Hindlimb muscle (tissue), 1 donor: ENCODE results near the gene FARP2. TPM values are rescaled to one million over a fixed set of nuclear protein-coding genes. Genes with fewer than 3 reads are reported as not detected.
"Not testable (repeated sequence)": the region's sequence is repeated elsewhere in the genome, so short reads cannot be mapped to it uniquely, and the experiment has no call there.

ENCODE experiments used
- DNase-seq: peaks from one replicate; pipeline ENCODE4 v3.0.0-alpha.2; 2013
- polyA plus RNA-seq: library from polyadenylated mRNA; unstranded; fragments of 120-200 nt; gene quantifications from one replicate; pipeline ENCODE4 v1.2.1, GENCODE V29; 2013; ENCODE audit not compliant: insufficient read length

The FARP2 gene
- polyA plus RNA-seq, 1 donor = 32.1 TPM

DNA sequence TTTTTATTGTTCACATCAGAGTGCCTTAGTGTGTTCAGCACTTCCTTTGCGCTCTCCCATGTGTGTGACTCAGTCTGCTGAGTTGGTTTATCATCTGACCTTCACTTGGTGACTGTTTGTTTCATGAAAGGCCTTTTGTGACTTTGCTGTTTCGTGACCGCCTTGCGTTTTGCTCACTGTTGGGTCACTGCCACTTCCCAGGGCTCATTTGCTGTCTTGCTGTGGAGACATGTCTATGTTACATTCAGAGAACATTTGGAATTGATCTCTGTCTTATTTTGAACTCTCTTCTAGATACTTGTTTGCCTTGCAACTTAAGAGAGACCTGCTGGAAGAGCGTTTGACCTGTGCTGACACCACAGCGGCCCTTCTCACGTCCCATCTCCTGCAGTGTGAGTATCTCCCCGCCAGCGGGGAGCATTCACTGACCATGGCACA is 54.7 kb downstream of the FARP2 start:
- no peak for DNase-seq

DNA sequence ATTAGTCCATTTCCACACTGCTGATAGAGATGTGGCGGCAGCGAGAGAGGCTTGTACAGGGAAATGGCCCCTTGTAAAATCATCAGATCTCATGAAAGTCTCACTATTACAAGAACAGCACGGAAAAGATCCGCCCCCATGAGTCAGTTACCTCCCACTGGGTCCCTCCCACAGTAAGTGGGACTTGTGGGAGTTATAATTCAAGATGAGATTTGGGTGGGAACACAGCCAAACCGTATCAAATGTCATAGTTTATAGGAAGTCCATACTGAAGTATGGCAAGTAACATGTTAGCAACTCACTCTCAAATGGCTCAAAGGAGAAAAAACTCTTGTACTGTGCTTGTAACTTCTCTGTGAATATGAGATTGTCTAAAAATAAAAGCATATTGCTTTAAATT is 56.1 kb downstream of the FARP2 start:
- peak; percentile 5 for DNase-seq

DNA sequence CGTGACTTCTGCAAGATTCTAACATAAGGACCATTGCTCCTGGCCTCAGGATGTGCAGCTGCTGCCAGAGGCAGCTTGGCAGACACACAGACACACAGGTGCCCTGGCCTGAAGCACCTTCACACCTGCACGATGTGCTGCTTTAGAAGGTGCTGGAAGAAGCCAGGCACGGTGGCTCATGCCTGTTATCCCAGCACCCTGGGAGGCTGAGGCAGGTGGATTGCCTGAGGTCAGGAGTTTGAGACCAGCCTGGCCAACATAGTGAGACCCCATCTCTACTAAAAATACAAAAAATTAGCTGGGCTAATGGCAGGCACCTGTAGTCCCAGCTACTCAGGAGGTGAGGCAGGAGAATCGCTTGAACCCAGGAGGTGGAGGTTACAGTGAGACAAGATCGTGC is 57.4 kb downstream of the FARP2 start:
- not testable (repeated sequence) for DNase-seq

DNA sequence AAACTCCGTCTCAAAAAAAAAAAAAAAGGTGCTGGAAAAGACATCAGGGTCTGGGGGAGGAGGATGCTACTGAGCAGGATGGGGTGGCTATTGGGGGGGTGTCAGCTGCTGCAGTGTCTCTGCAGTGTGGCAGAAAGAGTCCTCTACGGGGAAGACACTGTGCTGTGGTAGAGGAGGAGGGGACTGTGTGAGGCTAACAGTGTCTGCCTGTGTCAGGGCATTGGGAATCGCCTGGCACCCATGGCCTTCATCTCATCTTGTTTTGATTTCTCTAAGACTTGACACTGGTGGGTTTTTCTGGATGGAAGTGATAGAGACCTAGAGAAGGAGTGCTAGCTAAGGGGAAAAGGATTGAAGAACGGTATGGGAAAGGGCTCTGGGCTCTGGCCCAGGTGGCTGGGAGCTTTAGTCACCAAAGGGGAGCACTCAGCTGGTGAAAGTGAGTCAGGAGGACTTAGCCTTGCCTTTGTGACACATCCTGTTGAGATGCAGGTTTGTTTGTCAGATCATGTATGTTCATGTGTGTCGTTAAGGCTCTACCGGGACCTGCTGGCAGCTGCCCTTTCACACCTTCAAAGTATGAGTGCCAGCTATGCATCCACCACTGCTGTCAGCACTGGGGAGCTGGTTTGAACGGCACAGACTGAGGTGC is 58.0 kb downstream of the FARP2 start:
- DNase-seq = no peak

DNA sequence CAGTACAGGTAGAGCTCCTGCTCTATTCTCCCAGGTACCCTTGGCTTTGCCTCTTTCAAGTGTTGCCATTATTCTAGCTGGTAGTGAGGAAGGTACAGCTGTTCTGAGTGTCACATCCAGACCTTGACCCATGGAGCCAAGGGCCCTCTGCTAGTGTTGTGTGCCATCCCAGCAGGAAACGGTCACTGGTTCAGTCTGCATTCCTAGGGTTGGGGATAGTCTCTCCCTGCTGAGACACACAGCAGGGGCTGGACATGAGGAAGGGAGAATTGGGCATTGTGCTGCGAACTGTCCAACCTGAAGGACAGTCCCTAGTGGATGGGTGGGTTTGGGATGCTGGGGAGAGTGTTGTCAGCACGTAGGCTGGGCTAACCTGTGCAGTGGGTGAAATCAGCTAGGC is 59.1 kb downstream of the FARP2 start:
- no peak for DNase-seq

DNA sequence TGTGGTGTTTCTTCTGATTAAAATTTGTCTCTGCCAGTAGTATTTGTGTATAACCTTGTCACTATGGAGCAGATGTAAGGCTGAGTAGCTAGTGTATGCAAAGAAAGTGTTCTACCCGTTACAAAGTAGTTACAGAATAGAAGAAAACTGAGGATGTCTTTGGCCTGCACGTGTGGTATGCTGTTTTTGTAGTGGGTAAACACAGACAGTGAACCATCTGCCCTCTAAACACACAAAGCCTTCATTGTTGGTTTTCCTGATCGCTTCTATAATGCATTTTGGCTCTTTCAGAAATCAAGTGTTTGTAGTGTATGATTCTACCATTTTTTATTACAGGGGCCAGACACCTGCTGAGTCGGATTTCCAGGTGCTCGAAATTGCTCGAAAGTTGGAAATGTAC is 61.5 kb downstream of the FARP2 start:
- no peak for DNase-seq

DNA sequence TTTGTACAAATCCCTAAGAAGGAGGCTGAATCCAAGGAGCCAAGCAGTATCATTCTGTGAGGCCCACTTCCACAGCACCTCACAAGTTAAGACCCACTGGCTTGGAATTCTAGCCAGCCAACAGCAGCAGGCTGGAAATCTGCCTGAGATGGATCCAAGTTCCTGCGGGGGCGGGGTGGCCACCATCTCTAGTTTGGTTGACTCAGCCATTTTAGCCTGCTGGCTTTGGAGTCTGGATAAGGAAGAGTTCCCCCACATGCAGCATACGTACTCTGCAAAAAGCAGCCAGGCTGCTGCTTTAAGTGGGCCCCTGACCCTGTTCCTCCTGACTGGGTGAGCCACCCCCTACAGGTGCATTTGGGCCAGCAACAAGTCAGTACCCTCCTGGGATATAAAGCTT is 65.2 kb downstream of the FARP2 start:
- no peak for DNase-seq

DNA sequence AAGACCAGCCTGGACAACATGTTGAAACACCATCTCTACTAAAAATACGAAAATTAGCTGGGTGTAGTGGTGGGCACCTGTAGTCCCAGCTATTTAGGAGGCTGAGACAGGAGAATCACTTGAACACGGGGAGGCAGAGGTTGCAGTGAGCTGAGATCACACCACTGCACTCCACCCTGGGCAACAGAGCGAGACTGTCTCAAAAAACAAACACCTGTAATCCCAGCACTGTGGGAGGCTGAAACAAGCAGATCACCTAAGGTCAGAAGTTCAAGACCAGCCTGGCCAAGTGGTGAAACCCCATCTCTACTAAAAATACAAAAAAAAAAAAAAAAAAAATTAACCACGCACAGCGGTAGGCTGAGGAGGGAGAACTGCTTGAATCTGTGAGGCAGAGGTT is 65.9 kb downstream of the FARP2 start:
- not testable (repeated sequence) for DNase-seq

DNA sequence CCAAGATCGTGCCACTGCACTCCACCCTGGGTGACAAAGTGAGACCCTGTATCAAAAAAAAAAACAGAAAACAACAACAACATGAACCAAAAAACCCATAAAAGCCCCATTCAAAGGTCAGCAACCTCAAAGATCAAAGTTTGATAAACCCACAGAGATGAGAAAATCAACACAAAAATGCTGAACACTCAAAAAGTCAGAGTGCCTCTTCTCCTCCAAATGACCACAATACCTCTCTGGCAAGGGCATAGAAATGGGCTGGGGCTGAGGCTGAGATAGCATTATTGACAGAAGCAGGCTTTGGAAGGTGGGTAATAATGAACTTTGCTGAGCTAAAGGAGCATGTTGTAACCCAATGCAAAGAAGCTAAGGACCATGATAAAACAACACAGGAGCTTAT is 66.3 kb downstream of the FARP2 start:
- DNase-seq = no peak

DNA sequence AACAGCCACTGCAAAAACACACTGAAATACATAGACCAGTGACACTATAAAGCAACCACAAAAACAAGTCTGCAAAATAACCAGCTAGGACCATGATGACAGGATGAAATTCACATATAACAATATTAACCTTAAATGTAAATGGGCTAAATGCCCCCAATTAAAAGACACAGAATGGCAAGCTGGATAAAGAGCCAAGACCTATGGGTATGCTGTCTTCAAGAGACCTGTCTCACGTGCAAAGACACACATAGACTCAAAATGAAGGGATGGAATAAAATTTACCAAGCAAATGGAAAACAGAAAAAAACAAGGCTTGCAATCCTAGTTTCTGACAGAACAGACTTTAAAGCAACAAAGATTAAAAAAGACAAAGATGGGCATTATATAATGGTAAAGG is 67.4 kb downstream of the FARP2 start:
- not testable (repeated sequence) for DNase-seq

DNA sequence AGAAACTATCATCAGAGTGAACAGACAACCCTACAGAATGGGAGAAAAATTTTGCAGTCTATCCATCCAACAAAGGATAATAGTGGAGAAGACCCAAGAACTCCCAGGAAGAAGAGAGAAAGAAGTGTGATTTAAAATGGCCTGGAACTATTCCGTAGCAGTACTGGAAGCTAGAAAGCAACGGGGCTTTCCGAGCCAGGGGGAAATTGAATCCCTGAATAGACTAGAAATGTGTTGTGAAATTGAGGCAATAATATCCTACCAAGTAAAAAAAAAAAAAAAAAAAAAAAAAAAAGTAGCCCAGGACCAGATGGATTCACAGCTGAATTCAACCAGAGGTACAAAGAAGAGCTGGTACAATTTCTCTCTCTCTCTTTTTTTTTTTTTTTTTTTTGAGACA is 69.3 kb downstream of the FARP2 start:
- no peak for DNase-seq

DNA sequence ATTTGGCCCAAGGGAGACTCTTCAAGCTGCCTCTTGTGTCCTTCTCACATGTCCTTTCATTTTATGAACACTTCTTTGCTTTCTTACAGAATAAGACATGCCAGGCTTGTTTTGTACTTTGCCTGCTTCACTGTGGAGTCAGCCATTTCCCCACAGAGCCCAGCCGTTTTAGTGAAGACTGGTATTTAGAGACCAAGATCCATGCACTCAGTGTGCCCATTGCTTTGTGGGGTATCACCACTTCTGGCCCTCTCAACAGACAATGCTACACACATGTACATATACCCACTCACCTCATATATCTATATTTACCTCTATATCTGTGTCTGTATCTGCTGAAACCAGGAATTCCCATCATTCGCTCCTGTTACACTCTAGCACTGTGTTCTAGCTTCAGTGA is 74.1 kb downstream of the FARP2 start:
- no peak for DNase-seq

DNA sequence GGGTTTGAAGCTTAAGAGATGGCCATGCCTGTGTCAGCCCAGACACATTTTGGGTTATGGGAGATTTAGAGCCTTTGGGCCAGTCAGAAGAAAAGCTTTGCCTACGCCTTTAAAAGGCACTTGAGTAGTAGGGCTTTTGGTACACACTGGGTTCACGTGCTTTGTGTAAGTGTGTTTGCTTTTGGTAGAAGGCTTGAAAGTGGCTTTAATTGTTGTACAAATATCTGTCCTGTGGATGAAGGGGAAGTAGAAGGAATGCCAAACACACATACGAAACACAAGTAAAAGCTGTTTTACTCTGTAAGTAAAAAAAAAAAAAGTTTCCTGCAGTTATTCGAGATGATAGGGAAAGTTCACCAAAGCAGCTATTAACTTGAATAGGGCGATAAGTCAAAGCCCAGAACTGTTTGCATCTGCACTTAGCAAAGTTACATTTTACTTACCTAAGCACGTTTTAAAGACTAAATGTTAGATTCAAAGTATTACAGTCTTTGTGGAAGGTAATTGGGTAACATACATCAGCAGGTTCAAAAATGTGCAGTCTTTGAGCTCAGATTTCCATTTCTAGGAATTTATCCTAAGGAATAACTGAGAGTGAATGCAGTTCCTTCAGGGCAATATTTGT is 76.9 kb downstream of the FARP2 start:
- no peak for DNase-seq

DNA sequence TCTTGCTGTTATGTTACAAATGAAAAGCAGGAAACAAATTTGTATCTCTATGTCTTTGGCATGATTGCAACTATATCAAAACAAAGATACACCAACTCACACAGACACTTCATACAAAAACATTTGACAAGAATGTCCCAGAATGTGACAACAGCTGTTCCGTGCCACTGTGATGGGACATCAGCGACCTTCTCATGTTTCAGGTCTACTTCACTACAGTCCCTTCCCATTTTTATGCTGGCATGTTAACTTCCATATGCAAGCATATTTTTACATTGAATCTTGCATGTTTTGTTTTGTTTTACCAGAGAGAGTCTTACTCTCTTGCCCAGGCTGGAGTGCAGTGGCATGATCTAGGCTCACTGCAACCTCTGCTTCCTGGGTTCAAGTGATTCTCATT is 81.1 kb downstream of the FARP2 start:
- DNase-seq = no peak

DNA sequence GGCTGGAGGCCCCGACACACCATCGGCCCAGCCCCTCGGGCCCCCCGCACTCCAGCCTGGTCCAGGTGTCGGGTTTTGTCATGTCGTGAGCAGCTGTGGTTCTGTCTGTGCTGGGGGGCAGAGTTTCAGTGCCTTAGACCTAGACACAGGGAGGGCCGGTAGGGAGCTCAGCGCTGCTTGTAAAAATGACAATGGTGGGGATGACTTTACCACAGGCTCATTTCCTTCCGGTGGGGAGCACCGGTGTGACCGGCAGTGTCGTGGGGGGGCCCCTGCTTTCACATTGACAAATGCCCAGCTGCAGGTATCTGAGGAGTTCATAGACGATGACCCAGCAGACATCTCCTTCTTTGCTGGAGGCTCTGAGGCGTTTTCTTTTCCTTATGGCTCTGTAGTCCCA is 85.4 kb downstream of the FARP2 start:
- no peak for DNase-seq

DNA sequence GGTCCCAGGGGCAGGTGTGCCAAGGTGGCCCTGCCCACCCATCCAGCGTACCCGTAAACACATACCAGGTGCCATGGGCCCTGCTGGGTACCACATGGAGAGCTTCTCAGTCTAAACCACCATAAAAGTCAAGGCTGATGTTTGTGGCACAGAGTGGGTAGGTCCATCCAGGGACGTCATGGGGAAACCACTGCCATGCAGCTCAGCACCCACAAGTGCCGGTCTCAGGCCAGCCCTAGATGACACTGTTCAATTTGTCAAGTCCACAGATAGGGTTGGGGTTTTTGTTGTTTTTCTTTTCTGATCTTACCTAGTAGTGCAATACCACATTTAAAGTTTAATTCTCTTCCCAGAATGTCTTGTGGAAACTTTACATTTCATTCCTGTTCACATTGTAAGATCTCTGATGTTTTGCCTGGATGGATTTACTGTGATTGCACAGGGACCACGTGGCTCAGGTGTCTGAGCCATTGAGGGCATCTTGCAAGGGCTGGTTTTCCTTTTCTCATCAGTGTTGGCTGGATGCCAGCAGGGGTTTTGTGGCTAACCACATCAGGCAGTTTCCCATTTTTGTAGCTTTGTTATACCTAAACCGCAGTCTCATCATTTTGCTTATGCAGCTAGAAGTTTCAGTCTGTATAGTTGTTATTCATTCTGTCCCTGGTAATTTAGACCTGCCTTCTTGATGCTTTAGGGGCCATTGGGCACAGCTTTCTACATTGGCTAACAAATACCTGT is 87.6 kb downstream of the FARP2 start:
- no peak for DNase-seq

DNA sequence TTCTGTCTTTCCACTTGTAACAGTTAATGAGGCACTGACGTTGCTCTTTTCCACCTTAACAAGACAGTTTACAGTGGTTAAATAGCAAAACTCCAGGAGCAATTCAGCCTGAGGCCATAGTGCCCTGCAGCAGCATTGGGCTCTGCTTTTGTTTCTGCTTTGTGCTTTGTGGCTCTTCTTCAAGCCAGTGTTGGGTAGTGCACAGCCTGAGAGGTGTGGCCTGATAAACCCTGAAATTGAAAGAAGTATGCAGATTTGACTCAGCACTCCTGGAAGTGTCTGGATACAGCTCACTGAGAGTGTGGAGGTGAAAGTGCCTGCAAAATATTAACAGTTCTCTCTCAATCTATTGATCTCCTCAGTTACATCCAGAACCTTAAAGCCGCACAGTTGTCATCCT is 89.3 kb downstream of the FARP2 start:
- DNase-seq = no peak

DNA sequence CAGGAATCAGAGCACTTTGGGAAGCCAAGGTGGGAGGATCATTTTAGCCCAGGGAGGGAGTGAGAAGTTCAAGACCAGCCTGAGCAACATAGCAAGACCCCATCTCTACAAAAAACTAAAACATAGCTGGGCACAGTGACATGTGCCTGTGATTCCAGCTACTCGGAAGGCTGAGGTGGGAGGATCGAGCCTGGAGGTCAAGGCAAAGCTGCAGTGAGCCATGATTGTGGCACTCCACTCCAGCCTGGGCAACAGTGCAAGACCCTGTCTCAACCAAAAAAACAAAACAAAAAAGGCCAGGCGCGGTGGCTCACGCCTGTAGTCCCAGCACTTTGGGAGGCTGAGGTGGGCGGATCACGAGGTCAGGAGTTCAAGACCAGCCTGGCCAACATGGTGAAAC is 94.0 kb downstream of the FARP2 start:
- not testable (repeated sequence) for DNase-seq

DNA sequence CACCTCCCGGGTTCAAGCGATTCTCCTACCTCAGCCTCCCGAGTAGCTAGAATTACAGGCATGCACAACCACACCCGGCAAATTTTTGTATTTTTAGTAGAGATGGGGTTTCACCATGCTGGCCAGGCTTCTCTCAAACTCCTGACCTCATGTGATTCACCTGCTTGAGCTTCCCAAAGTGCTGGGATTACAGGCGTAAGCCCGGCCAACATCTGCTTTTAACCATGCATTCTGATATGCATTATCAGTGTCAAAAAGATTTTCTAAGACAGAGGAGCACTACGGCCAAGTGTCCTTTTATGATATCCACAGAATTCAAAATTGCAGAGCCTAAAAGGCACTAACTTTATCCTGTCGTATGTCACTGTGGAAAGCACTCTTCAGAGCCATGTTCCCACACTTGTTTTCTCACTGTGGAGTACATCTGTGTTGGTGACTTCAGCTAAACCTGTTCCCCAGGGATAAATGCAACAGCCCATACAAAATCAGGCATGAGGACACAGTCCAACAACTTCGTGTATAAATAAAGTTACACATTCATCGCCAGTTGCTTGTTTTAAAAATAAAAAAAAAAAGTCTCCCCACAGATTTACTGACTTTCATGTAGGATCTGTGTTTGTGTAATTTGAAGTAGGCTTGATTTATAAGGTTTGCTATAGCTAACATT is 95.9 kb downstream of the FARP2 start:
- peak; percentile 9 for DNase-seq

DNA sequence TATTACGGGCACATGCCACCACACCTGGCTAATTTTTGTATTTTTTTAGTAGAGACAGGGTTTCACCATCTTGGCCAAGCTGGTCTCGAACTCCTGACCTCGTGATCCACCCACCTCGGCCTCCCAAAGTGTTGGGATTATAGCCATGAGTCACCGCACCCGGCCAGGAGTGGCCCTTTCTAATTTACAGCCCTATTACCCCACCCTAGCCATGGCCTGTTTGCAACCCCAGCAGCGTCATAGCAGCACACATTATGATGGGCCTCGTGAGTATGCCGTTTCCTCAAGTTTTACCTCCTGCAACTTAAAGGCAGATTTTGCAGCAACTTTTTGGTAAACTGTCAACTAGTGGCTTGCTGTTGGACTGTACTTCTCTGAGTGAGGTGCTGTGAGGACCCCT is 97.8 kb downstream of the FARP2 start:
- DNase-seq = not testable (repeated sequence)

DNA sequence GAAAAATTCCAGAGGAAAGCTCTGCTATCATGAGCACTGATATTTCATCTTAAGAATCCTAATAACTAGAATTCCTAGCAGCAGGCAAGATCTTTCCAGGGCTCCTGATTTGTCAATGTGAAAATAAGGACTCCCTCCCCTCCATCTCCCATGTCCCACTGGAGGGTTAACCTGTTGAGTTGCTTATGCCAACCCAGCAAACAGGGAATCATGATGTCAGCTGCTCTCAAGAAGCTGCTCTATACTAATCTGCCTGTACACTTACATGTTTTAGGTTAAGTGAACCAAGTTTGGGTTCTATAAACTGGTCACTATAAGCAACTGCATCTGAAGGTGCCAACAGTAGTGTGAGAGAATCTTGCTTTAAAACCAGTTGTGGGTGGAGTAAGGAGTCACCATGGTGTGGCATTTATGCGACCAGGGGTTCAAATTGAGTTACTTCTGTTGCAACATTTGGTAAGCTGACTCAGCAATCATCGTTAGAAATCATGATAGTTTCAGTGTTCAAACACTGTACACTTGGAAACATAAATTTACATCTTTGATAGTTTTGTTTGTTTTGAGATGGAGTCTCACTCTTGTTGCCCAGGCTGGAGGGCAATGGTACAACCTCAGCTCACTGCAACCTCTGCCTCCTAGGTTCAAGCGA is 98.9 kb downstream of the FARP2 start:
- no peak for DNase-seq

DNA sequence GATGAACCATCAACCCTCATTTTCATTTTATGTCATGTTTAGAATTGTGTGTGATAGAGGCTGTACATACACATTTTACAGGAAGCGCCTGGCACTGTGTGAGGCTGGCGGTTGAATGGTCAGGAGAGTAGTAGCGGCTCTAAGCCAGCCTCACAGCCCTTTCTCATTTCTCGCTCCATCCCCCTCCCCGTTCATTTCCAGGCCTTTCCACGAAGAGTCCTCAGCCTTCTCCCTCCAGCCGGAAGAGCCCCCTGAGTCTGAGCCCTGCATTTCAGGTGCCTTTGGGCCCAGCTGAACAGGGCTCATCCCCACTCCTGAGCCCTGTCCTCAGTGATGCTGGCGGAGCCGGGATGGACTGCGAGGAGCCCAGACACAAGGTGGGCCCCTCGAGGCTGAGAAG is 100.5 kb downstream of the FARP2 start:
- no peak for DNase-seq

DNA sequence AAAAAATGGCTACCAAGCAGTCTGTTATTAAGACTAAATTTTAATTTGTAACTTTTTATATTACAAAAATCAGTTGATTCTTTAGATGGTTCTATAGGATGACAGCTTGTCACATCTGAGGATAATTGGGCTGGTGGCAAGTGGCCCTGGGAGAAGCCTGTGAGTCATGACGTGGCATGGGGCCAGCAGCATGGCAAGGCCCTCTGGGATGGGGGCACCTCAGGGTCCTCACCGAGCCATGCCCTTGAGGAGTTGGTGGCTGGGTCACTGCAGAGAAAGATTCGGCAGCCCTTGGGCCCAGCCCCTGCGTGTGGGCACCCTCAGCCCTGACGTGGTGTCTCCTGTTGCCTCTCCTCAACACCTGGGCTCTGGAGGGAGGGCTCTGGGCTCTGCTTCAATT is 102.6 kb downstream of the FARP2 start:
- DNase-seq = no peak
